T-helper 17 cell (primary cell): ENCODE results near the gene SH3GLB2. TPM values are rescaled to one million over a fixed set of nuclear protein-coding genes. Genes with fewer than 3 reads are reported as not detected.
"Not testable (repeated sequence)": the region's sequence is repeated elsewhere in the genome, so short reads cannot be mapped to it uniquely, and the experiment has no call there.

ENCODE experiments used
- ATAC-seq: fragments of 150-1000 bp; cut with Tn5 transposase; 2 replicates; pipeline ENCODE4 v1.10.0; 2021; ENCODE audit warnings: mild to moderate bottlenecking, moderate library complexity
- DNase-seq, 3 donors: peaks; one replicate each; pipeline versions ENCODE4 v3.0.0 to v3.0.0-alpha.2; 2020 to 2021
- H3K9me3 ChIP-seq: one replicate; pipeline ENCODE4 v1.7.0; 2013; ENCODE audit warnings: low read length, mild to moderate bottlenecking; ENCODE audit not compliant: control insufficient read depth, poor library complexity, severe bottlenecking
- H3K27ac Mint-ChIP-seq: one replicate; pipeline ENCODE4 v1.8.0; 2022; ENCODE audit warnings: mild to moderate bottlenecking, moderate library complexity, mixed read lengths
- H3K27me3 Mint-ChIP-seq: one replicate; pipeline ENCODE4 v1.8.0; 2022; ENCODE audit warnings: mixed read lengths
- H3K36me3 Mint-ChIP-seq: one replicate; pipeline ENCODE4 v1.8.0; 2022; ENCODE audit warnings: low read depth, mixed read lengths
- H3K4me1 Mint-ChIP-seq: one replicate; pipeline ENCODE4 v1.8.0; 2022; ENCODE audit warnings: mild to moderate bottlenecking, mixed read lengths
- H3K4me3 Mint-ChIP-seq: one replicate; pipeline ENCODE4 v1.8.0; 2022; ENCODE audit warnings: mild to moderate bottlenecking, moderate library complexity, mixed read lengths
- total RNA-seq, 4 donors: library from RNA in 2 of 4; stranded (reverse) in 2 of 4; gene quantifications; one replicate each; pipeline ENCODE4 v1.2.3 and lab custom pipeline; 2022 to 2026

The SH3GLB2 gene
- total RNA-seq, 2 donors from 2014 or later: 82.2 to 87.1 TPM

GRCh38 chr9:129008469-129008965 lies 19.6 kb downstream of the SH3GLB2 start:
- Mint-ChIP-seq H3K36me3 (no peaks in the 10 kb centered on the region), H3K27ac (no peak overlapping the region)

GRCh38 chr9:129007766-129008468 lies 20.2 kb downstream of the SH3GLB2 start:
- H3K27me3 Mint-ChIP-seq: no peaks in the 10 kb centered on the region
- no peak for DNase-seq
- H3K9me3 ChIP-seq: no peaks in the 10 kb centered on the region
- no peaks in the 10 kb centered on the region for H3K36me3 Mint-ChIP-seq
- no peak for ATAC-seq
- peak overlapping the region; percentile 15 for H3K4me3 Mint-ChIP-seq
- H3K4me1 Mint-ChIP-seq: peaks cover 8% of the 10 kb centered on the region
- H3K27ac Mint-ChIP-seq: no peak overlapping the region

More at GRCh38 chr9:129008469-129008965, 19.6 kb downstream of the SH3GLB2 start:
- H3K4me1 Mint-ChIP-seq: peaks cover 8% of the 10 kb centered on the region
- no peaks in the 10 kb centered on the region for H3K27me3 Mint-ChIP-seq
- no peak overlapping the region for H3K4me3 Mint-ChIP-seq
- DNase-seq: no peak
- no peaks in the 10 kb centered on the region for H3K9me3 ChIP-seq
- ATAC-seq: no peak

- Mint-ChIP-seq H3K27ac (no peak overlapping the region), H3K4me1 (peaks cover 8% of the 10 kb centered on the region), H3K27me3 (no peaks in the 10 kb centered on the region), H3K4me3 (peak overlapping the region; percentile 15), H3K36me3 (no peaks in the 10 kb centered on the region)
- no peaks in the 10 kb centered on the region for H3K9me3 ChIP-seq
- no peak for ATAC-seq
- no peak for DNase-seq
Measured at GRCh38 chr9:129007035-129007765, 20.9 kb downstream of the SH3GLB2 start.

- no peaks in the 10 kb centered on the region for H3K9me3 ChIP-seq
- H3K27ac Mint-ChIP-seq: no peak overlapping the region
- peaks cover 8% of the 10 kb centered on the region for H3K4me1 Mint-ChIP-seq
- ATAC-seq (peak; percentile 81), DNase-seq (peak in 1 of 3 donors; percentile 28)
- H3K27me3 Mint-ChIP-seq: no peaks in the 10 kb centered on the region
- no peaks in the 10 kb centered on the region for H3K36me3 Mint-ChIP-seq
- H3K4me3 Mint-ChIP-seq: no peak overlapping the region
Measured at GRCh38 chr9:129006328-129007034, 21.6 kb downstream of the SH3GLB2 start.

GRCh38 chr9:129005336-129005997 lies 22.7 kb downstream of the SH3GLB2 start:
- ATAC-seq: no peak

GRCh38 chr9:129004173-129004572 lies 24.0 kb downstream of the SH3GLB2 start:
- H3K4me3 Mint-ChIP-seq, H3K9me3 ChIP-seq, H3K4me1 Mint-ChIP-seq, H3K36me3 Mint-ChIP-seq, H3K27ac Mint-ChIP-seq, H3K27me3 Mint-ChIP-seq, DNase-seq, ATAC-seq: not testable (repeated sequence)

More at GRCh38 chr9:129005336-129005997, 22.7 kb downstream of the SH3GLB2 start:
- no peak for DNase-seq
- Mint-ChIP-seq H3K27ac (no peak overlapping the region), H3K36me3 (peaks cover 2% of the 10 kb centered on the region), H3K4me3 (no peak overlapping the region), H3K27me3 (no peaks in the 10 kb centered on the region), H3K4me1 (peaks cover 8% of the 10 kb centered on the region)
- no peaks in the 10 kb centered on the region for H3K9me3 ChIP-seq

GRCh38 chr9:129002992-129003391 lies 25.1 kb downstream of the SH3GLB2 start:
- H3K4me3 Mint-ChIP-seq: no peak overlapping the region
- H3K9me3 ChIP-seq: no peaks in the 10 kb centered on the region
- peaks cover 5% of the 10 kb centered on the region for H3K36me3 Mint-ChIP-seq
- no peak for DNase-seq
- H3K4me1 Mint-ChIP-seq: peaks cover 8% of the 10 kb centered on the region
- no peak for ATAC-seq
- no peaks in the 10 kb centered on the region for H3K27me3 Mint-ChIP-seq
- H3K27ac Mint-ChIP-seq: no peak overlapping the region

GRCh38 chr9:129001504-129002325 lies 26.4 kb downstream of the SH3GLB2 start:
- no peaks in the 10 kb centered on the region for H3K9me3 ChIP-seq
- Mint-ChIP-seq H3K4me3 (no peak overlapping the region), H3K27ac (peak overlapping the region; percentile 65), H3K27me3 (no peaks in the 10 kb centered on the region), H3K4me1 (peaks cover 10% of the 10 kb centered on the region), H3K36me3 (peaks cover 9% of the 10 kb centered on the region)
- DNase-seq (no peak), ATAC-seq (no peak)

GRCh38 chr9:128999581-129000206 lies 28.4 kb downstream of the SH3GLB2 start:
- no peaks in the 10 kb centered on the region for H3K9me3 ChIP-seq
- no peaks in the 10 kb centered on the region for H3K27me3 Mint-ChIP-seq
- peaks cover 5% of the 10 kb centered on the region for H3K4me1 Mint-ChIP-seq
- ATAC-seq (no peak), DNase-seq (no peak)
- H3K27ac Mint-ChIP-seq: no peak overlapping the region
- H3K36me3 Mint-ChIP-seq: peaks cover 17% of the 10 kb centered on the region
- no peak overlapping the region for H3K4me3 Mint-ChIP-seq

- Mint-ChIP-seq H3K4me1 (peaks cover 5% of the 10 kb centered on the region), H3K36me3 (peaks cover 21% of the 10 kb centered on the region)
- no peak for ATAC-seq
Measured at GRCh38 chr9:128998462-128998861, 29.7 kb downstream of the SH3GLB2 start.

GRCh38 chr9:128995791-128996190 lies 32.3 kb downstream of the SH3GLB2 start:
- no peaks in the 10 kb centered on the region for H3K9me3 ChIP-seq
- H3K27ac Mint-ChIP-seq: no peak overlapping the region
- H3K27me3 Mint-ChIP-seq: no peaks in the 10 kb centered on the region
- H3K4me3 Mint-ChIP-seq: no peak overlapping the region
- no peak for DNase-seq
- peaks cover 21% of the 10 kb centered on the region for H3K36me3 Mint-ChIP-seq
- H3K4me1 Mint-ChIP-seq: peaks cover 5% of the 10 kb centered on the region
- ATAC-seq: no peak

More at GRCh38 chr9:128998462-128998861, 29.7 kb downstream of the SH3GLB2 start:
- Mint-ChIP-seq H3K4me3 (no peak overlapping the region), H3K27me3 (no peaks in the 10 kb centered on the region), H3K27ac (no peak overlapping the region)
- no peak for DNase-seq
- no peaks in the 10 kb centered on the region for H3K9me3 ChIP-seq

- no peak for DNase-seq
- no peaks in the 10 kb centered on the region for H3K9me3 ChIP-seq
- Mint-ChIP-seq H3K36me3 (peaks cover 21% of the 10 kb centered on the region), H3K27me3 (no peaks in the 10 kb centered on the region), H3K4me1 (peaks cover 5% of the 10 kb centered on the region), H3K4me3 (no peak overlapping the region), H3K27ac (no peak overlapping the region)
- ATAC-seq: no peak
Measured at GRCh38 chr9:128992995-128993394, 35.1 kb downstream of the SH3GLB2 start.
